NCI-H446 treated with DMSO at 0.1 percent for 48 hours (cell line): Measurements from ENCODE around the gene DNAJA3.
A peak's percentile ranks its signal among the peaks of the same experiment; 100 is the strongest.

Experiments
- DNase-seq: peaks from one replicate; lab custom pipeline; 2025; lab: John Stamatoyannopoulos, UW

The DNAJA3 gene

DNA sequence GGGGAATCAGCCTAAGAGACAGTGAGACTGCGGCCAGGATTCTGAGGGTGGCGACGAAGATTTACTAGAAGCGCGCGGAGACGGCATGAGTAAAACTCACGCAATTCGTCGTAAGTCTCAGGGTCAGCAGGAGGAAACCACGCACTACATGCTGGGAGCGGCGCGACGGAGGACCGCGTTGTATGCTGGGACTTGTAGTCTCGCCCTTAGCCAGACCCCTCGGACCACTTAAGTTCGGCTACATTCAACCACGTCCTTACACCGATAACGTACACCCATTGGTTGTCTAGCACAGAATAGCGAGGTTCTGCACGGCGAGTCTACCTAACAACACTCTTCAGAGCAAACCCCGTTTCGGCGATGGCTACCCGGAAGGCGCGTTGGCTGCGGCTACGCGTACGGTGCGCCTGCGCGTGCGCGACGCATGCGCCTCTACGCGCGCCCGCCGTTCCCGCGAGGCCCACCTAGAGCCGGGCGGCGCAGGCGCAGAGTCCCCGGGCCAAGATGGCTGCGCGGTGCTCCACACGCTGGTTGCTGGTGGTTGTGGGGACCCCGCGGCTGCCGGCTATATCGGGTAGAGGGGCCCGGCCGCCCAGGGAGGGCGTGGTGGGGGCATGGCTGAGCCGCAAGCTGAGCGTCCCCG, at the start of gene DNAJA3:
Gene DNAJA3, plus strand, starts transcription at position 491 of the 643 bp plus-strand sequence. Its CDS starts 14 bp downstream, at position 505.
- DNase-seq = peak; percentile 90

DNA sequence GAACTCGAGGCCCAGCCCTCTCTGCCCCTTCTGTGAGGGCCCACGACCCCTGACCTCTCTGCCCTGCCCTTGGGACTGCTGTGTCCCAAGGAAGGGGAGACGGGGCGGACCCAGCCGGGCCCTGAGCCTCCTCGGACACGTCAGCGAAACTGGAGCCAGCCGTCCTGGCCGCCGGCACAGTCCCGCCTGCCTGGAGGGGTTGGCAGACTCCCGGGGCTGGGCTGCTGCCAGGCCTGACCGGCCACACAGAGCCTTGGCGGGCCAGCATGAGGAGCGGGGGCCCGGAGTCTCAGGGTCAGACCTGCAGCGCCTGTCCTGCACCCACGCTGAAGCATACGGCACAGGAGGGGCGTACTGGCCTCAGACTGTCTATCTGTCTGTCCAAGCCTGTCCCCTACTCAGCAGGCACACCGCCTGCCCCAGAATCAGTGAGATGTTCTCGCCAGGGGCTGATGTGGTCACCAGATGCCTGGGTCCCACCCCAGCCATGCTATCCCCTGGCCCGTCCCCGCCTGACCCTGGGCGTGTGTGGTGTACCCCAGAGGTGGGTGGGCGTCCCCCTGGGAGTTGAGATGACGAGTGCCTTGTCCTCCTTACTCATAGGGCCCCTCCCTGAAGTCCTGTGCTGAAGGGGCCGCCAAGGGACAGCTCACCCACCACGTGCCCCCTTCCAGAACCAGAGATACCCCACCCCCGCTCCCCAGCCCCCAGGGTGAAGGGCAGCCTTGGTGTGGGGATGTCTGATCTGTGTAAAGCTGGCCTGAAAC, 49.4 kb upstream of the DNAJA3 start:
- DNase-seq = no peak

DNA sequence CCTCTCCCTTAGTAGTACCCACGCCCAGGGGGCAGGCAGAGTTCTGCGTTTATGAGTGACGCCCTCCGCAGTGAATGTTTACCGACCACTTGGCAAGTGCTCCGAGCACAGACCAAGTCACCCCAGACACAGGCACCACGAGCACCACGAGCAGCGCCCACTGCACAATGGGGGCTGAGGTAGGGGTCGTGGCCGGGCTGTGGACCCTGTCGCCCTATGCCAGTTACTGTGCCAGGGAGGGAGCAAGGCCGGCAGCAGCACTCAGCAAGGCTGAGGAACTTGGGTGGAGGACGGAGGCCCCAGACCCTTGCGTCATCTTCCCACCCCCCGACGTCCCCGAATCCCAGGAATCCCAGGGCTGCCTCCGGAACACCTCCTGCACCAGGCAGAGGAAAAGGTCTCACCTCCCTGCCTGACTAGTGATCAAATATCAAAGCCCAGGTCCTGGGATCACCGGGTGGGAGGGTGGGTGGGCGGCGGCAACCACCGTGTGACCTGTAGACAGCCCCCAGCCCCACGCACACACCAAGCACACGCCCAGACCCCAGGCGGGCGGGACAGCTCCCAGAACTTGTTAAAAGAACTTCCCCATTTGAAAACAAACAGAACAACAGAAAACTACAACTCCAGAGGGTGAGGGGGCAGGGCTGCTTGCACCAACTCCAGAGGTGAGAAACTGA, 48.6 kb upstream of the DNAJA3 start:
- DNase-seq = no peak

DNA sequence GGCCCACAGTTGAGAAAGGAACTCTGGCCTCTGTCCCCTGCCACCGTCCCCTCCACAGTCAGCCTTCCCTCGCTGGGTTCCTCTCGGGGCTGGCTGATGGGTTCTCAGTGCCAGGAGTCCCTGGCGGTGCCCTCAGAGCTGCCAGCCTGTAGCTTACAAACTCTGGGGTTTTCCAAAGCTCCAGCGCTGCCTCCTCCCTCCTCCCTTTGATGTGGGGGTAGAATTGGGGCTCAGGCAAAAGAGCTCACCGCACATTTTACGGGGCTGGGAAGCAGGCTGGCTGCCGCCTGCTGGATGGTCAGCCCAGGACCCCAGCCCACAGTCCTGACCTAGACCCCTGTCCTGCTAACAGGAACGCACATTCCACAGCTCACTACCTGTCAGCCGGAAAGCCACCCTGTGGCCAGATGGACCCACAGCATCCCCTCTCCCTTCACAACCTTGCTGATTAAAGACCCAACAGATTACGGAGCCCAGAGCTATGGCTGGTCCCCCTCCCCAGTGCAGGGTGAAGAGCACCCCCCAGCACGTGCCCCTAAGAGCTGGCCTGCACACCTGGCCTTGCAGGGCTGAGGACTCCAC, 48.0 kb upstream of the DNAJA3 start:
- no peak for DNase-seq

DNA sequence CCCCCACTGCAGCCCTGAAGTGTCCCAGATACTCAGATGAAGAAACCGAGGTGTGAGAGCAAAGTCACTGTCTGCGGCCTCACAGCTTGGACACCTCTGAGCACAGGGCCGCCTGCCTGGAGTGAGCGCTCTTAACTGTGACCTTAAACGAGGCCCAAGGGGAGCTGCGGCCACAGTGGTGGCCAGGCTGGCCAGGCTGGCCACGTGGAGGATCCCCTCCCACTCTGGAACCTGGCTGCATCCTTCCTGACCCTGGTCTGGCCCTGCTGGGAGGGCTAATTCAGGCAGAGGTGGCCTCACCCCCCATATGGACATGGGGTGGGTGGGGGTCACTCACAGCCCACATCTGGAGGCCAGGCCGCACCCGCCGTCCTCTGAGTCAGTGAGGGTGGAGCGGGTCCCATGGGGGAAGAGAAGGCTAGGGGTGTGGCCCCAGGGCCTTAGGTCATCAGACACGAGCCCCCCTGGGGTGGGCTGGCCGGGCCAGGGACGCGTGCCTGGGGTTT, 47.5 kb upstream of the DNAJA3 start:
- DNase-seq = no peak

DNA sequence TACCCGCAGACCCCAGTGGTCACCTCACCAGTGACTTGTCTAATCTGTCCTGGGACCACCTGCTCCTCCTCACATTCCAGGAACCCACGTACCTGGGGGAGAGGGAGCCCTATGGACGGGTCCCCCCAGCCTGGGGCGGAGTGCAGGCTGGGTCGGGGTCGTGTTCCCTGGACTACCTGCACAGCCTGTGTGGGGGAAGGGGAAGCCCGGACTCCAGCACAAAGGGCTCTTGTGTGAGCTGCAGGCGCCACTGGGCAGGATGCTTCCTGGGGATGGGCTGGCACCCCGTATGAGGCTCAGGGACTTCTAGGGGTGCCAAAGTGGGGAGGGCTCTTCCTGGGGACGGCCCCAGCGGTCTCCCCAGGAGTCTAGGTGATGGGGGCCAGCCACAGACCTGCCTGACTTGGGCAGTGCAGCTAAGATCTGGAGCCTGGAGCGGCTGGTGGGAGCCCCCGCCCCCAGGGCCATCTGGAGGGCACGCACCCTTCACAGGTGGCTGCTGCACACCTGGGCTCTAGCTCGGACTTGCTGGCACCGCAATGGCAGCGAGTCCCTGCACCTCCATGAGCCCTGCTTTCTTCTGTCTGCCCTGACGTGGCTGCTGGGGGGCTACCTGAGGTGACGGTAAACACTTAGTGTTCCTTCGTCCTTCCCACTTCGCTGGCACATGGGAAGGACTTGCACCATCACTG, 46.5 kb upstream of the DNAJA3 start:
- DNase-seq = no peak

DNA sequence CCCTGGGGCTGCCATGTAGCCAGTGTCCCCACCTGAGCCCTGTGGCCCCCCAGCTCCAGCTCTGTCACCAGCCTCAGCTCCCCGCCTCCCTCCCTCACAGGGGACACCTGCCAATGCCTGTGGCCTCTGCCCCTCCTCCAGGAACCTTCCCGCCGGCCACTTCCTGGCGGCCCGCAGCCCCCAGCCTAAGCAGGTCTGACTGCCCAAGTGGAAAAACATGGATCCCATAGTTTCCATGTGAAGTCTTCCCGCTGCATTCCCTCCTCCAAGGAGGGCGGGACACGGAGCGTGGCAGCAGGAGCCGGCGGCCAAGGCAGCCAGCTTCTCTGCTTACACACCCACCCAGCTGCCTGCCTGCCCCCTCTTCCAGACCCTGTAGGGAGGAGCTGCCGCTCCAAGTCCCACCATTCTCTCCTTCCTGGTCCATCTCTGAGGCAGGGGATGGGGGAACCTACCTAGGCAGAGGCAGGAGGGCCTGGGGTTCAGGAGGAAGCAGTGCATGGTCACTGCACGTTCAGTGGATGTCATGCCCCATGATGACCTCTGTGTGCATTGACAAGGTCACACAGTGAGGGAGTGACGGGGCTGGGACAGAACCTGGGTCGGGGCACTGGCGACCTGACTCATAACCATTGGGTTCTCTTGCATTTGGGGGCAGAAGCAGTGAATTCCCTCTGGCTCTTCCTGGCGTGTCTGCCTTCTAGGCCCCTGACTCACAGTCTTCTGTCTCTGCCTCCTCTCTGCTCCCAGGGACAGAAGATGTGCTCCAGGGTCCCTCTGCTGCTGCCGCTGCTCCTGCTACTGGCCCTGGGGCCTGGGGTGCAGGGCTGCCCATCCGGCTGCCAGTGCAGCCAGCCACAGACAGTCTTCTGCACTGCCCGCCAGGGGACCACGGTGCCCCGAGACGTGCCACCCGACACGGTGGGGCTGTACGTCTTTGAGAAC, 45.3 kb upstream of the DNAJA3 start:
- no peak for DNase-seq

DNA sequence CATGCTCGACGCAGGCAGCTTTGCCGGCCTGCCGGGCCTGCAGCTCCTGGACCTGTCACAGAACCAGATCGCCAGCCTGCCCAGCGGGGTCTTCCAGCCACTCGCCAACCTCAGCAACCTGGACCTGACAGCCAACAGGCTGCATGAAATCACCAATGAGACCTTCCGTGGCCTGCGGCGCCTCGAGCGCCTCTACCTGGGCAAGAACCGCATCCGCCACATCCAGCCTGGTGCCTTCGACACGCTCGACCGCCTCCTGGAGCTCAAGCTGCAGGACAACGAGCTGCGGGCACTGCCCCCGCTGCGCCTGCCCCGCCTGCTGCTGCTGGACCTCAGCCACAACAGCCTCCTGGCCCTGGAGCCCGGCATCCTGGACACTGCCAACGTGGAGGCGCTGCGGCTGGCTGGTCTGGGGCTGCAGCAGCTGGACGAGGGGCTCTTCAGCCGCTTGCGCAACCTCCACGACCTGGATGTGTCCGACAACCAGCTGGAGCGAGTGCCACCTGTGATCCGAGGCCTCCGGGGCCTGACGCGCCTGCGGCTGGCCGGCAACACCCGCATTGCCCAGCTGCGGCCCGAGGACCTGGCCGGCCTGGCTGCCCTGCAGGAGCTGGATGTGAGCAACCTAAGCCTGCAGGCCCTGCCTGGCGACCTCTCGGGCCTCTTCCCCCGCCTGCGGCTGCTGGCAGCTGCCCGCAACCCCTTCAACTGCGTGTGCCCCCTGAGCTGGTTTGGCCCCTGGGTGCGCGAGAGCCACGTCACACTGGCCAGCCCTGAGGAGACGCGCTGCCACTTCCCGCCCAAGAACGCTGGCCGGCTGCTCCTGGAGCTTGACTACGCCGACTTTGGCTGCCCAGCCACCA, 44.4 kb upstream of the DNAJA3 start:
- DNase-seq = no peak

DNA sequence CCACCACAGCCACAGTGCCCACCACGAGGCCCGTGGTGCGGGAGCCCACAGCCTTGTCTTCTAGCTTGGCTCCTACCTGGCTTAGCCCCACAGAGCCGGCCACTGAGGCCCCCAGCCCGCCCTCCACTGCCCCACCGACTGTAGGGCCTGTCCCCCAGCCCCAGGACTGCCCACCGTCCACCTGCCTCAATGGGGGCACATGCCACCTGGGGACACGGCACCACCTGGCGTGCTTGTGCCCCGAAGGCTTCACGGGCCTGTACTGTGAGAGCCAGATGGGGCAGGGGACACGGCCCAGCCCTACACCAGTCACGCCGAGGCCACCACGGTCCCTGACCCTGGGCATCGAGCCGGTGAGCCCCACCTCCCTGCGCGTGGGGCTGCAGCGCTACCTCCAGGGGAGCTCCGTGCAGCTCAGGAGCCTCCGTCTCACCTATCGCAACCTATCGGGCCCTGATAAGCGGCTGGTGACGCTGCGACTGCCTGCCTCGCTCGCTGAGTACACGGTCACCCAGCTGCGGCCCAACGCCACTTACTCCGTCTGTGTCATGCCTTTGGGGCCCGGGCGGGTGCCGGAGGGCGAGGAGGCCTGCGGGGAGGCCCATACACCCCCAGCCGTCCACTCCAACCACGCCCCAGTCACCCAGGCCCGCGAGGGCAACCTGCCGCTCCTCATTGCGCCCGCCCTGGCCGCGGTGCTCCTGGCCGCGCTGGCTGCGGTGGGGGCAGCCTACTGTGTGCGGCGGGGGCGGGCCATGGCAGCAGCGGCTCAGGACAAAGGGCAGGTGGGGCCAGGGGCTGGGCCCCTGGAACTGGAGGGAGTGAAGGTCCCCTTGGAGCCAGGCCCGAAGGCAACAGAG, 43.5 kb upstream of the DNAJA3 start:
- DNase-seq = no peak

DNA sequence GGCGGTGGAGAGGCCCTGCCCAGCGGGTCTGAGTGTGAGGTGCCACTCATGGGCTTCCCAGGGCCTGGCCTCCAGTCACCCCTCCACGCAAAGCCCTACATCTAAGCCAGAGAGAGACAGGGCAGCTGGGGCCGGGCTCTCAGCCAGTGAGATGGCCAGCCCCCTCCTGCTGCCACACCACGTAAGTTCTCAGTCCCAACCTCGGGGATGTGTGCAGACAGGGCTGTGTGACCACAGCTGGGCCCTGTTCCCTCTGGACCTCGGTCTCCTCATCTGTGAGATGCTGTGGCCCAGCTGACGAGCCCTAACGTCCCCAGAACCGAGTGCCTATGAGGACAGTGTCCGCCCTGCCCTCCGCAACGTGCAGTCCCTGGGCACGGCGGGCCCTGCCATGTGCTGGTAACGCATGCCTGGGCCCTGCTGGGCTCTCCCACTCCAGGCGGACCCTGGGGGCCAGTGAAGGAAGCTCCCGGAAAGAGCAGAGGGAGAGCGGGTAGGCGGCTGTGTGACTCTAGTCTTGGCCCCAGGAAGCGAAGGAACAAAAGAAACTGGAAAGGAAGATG, 42.8 kb upstream of the DNAJA3 start:
- no peak for DNase-seq

DNA sequence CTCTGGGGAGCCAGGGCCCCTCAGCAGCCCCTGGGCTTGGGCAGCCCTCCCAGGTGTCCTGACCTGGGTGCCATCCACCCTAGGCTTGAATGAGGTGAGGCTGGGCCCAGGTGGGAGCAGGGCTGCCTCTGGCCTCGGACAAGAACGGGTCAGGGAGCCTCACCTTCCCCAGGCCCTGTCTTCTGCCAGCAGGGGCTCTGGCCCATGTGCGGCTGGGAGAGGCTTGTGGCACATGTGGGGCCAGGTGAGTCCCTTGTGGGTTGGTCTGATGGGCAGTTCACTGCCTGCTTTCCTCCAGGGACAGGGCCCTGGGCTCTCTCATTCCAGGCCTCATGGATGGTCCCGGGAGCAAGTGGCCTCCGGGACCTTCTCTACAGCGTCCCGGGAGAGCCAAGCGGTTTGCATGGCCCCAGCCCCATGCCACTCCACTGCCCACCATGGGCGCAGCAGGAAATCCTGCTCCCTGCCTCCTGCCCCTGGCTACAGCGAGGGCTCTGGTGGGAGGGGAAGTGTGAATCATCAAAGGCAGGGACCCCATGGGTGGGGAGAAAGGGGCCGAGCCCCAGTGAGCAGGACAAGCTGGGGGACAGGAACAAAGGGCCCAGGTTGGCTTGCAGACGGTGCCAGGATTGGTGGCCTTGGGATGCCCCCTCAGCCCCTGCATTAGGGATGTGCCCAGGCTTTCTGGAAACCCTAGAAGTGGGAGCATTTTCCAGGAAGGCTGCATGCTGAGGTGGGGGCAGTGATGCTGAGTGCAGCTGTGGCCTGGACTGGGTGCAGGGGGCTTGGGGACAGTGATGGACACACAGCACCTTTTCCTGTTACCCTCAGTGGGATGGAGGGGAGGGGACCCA, 41.9 kb upstream of the DNAJA3 start:
- DNase-seq = no peak

DNA sequence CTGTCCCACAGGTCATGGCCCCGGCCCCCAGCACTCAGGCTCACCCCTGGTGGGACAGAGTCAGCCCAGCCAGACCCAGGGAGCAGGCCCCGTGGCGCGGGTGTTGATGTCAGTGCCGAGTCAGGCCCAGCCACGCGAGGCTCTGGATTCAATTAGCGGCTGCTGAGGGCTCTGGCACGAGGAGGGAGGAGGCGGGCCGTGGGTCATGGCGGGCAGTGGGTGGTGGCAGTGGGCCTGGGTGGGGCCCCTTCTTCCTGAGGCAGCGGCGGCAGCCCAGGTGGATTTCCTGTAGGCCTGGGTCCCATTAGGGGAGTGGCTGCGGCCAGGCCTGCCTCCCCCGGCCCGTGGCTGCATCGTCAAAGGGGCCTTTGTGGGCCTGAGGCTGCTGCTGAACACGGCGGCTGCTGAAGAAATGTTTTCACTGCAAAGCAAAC, 41.1 kb upstream of the DNAJA3 start:
- no peak for DNase-seq

DNA sequence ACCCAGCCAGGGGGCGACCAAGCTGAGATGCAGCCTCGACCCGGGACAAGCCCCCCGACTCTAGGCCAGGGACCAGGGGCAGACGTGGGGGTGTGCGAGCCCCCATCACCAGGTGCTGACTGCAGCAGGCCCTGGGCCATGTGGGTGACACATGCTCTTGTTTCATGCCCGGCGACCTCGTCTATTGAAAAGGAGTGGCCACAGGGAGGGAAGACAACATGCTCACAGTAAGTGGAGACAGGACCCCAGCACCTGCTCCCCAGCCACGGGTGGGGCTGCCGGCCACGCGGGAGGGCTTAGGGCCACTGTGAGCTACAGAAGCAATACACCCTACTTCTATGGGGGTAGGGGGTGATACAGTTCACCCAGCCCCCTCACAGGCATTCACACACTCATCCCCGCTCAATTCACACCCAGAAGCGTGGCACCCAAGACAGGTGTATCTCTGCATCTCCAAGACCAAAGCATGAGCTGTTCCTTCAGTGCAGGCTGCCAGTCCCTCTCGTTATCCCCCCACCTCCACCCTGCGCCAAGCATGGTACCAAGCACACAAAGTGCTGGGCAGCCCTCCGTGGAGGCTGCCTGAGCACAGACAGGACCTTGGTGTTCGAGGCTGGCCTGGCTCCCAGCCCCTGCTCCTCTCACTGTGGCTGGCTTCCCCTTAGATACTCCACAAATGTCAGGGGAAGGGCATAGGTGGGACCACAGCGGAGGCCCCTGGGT, 40.4 kb upstream of the DNAJA3 start:
- DNase-seq = no peak

DNA sequence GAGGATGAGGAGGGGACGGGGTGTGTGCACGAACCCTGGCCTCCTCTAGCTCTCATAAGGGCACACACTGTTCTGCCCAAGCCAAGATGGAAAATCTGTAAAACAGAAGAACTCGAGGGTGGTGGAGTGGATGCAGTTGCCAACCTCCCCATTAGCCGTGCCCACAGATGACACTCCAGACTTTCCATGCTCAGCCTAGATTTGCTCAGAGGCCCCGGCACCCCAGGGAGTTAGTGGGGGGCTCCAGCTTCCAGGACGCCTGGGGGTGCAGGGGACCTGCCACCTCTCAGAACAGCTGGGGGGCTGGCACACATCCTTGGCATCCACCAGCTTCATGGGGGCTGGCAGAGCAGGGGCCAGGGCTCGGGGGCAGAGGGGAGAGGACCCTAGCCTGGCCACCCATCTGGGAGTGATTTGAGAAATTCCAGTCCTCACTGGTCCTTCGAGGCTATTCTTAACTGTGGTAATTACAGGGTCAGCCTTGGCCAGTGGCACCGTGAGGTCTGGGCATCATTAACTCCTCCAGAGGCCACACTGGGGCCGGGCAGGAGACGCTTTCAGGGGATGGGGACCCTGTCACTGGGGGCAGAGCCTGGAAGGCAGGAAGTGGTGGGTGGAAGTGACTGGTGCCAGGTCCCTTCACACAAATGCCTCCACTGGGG, 39.7 kb upstream of the DNAJA3 start:
- no peak for DNase-seq

DNA sequence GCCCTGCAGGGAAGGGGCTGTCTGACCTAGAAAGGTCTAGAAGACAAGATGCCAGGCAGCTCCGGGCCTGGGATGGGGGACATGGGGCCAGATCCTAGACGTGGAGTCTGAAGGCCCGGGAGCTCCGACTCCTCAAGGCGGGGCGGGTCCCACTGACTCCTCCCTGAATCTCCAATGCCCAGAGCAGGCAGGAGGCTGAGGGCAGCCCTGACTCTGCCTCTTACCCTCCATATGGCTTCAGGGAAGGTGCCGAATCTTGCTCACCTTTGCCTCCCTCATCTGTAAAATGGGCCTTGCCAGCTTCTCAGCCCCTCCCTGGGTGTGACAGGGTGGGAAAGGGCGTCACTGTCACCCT, 39.2 kb upstream of the DNAJA3 start:
- no peak for DNase-seq

DNA sequence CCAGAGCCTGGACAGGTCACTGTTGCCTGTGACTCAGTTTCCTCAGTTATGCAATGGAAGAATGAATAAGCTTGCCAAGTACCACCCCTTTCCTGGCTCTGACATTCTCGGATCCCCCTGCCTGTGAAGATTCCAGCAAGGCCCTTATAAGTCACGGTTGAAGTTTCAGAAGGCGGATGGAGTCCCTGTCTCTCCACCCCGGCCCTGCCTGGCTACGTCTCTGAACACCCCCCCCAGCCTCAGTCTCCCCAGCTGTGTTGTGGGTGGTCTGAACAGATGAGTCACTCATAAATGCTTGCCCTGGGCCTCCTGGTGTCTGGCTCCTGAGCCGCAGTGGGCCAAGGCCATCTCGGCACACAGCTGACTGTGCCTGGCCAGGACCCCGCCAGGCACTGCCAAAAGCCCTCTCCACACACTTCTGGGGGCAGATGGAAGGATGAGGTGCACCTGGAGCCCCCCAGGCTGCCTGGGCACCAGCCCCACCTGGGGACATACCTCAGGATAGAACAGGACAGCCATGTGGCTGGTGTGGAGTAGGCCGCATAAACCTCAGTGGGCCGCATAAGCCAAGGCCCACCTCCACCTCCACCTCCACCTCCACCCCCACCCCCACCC, 38.6 kb upstream of the DNAJA3 start:
- no peak for DNase-seq
